C4-2B (cell line): ENCODE results near the gene SOX10.

Experiments used
- H3K27ac ChIP-seq: fragments of 450-650 bp; 2 replicates; pipeline ENCODE4 v1.5.1; 2017
- CTCF ChIP-seq: fragments of 450-650 bp; conservative IDR thresholded peaks from 2 replicates; pipeline ENCODE4 v1.5.1; 2017; ENCODE audit warnings: mild to moderate bottlenecking
- ZFX ChIP-seq: fragments of 450-650 bp; IDR thresholded peaks from 2 replicates; pipeline ENCODE4 v1.6.1; 2017

SOX10 gene

GRCh38 chr22:37973271-37974170, 10.8 kb downstream of the SOX10 start:
- TF ChIP-seq ZFX (no peak), CTCF (no peak)
- H3K27ac ChIP-seq = no peak overlapping the region

DNA sequence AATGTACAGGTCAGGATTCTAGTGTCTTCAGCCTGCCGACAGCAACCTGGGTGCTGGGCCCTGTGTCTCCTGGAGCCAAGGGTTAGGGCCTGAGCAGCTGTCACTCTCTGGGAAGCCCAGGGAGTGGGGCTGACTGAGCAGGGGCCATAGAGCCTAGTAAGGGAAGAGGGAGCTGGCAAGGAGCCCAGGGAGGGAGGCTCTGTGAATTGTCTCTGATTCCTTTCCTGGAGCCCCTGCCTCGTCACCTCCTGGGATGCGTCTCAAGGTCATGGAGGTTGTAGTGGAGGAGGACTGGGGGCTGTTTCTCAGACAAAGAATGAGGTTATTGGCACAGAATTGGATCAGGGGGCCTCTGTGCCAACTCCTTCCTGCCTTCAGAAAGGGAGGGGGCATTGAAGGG, 11.8 kb downstream of the SOX10 start:
- TF ChIP-seq ZFX = no peak
- TF ChIP-seq CTCF = no peak
- H3K27ac ChIP-seq = no peak overlapping the region

GRCh38 chr22:37971475-37972434, 12.6 kb downstream of the SOX10 start:
- TF ChIP-seq CTCF (no peak), ZFX (no peak)
- H3K27ac ChIP-seq = no peak overlapping the region

DNA sequence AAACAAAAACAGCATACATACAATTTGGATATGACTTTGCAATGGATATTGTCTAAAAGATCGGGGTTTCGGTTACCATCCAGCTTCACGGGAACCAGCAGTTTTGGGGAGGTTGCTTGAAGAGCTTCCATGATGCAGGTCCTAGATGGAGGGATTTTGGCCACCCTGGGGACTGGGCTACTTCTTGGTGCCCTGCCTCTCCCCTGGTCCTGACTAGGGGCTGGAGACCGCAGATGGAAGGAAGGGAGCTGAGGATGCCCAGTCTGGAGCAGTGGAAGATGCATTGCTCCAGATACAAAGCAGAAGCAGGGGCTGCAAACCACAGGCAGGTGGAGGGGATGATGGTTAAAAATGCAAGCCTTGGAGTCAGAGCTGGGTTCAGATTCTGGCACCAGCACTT, 13.5 kb downstream of the SOX10 start:
- H3K27ac ChIP-seq = no peak overlapping the region
- no peak for TF ChIP-seq ZFX
- TF ChIP-seq CTCF = no peak

- no peak overlapping the region for H3K27ac ChIP-seq
- TF ChIP-seq ZFX = no peak
- TF ChIP-seq CTCF = no peak
Observed at GRCh38 chr22:37968452-37969251, 15.7 kb downstream of the SOX10 start.

GRCh38 chr22:37967637-37968451, 16.5 kb downstream of the SOX10 start:
- no peak for TF ChIP-seq CTCF
- no peak for TF ChIP-seq ZFX
- no peak overlapping the region for H3K27ac ChIP-seq
